ENCODE results near the gene DLG2. TPM values are rescaled to one million over a fixed set of nuclear protein-coding genes. Genes with fewer than 3 reads are reported as not detected.
A peak's percentile ranks its signal among the peaks of the same experiment; 100 is the strongest.

The DLG2 gene
- total and polyA plus RNA-seq, 12 donors = 1.0 to 14.8 (median 7.4) TPM

GRCh38 chr11:83847467-83848034 lies 1779.6 kb downstream of the DLG2 start:
- no peak for ATAC-seq

DNA sequence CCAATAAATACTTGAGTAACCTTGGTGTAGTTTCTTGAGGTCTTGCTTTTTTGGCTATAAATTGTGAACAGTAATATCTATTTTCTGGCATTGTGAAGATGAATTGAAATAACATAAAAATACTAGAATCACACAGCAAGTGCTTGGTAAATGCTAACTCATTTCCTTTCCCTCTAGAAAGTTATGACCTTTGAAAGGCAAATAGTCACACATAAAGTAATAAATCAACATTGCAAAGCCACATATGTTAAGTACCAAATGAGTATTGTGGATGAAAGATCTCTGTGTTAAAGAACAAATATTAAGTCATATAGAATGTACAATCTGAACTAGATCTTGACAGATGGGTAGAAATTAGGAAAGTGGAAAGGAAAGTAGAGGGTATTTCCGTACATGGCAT lies 1781.3 kb downstream of the DLG2 start:
- ATAC-seq = no peak
- H3K9me3 ChIP-seq = no peaks in the 10 kb centered on the region
- no peak for DNase-seq
- intact Hi-C loops (cut with DNase I) = loop anchor here in 1 of 10 donors (10.0 kb wide), 1 partner anchor 679 kb away; no protein-coding TSS in a partner anchor
- H3K27ac ChIP-seq = no peak overlapping the region
- no peaks in the 10 kb centered on the region for H3K36me3 ChIP-seq
- H3K4me3 ChIP-seq = no peak overlapping the region
- H3K27me3 ChIP-seq = no peaks in the 10 kb centered on the region
- 90 to 93% methylated on average over 1 of the region's 1 CpG for WGBS, 2 donors
- no peak for TF ChIP-seq CTCF (IDR thresholded peaks at IDR 0.05)
- H3K4me1 ChIP-seq = no peaks in the 10 kb centered on the region

More at GRCh38 chr11:83847467-83848034, 1779.6 kb downstream of the DLG2 start:
- Histone ChIP-seq H3K36me3 (no peaks in the 10 kb centered on the region), H3K9me3 (no peaks in the 10 kb centered on the region), H3K4me3 (no peak overlapping the region), H3K27me3 (no peaks in the 10 kb centered on the region), H3K27ac (no peak overlapping the region), H3K4me1 (no peaks in the 10 kb centered on the region)
- no peak for TF ChIP-seq CTCF (IDR thresholded peaks at IDR 0.05)
- no peak for DNase-seq
- intact Hi-C loops (cut with DNase I) = loop anchor here in 1 of 10 donors (10.0 kb wide), 1 partner anchor 677 kb away; no protein-coding TSS in a partner anchor
- WGBS, 2 donors = 90 to 91% methylated on average over 6 of the region's 6 CpGs

DNA sequence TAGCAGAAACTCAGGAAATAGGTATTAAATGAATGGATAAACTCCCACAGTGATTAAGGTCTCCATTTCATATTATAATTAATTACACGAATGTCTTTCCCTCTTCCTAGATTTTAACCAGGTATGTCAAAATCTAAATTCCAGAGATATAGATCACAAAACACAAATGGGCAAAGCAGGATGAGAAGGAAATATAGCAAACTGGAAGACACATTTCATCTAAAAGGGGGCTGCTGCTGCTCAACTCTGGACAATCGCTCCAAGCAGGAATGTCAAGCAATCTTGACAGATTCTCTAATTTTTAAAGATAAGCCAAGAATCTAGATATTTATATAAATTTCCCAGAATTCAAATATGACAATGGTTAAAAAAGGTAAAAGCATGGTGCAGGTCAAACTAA lies 1786.8 kb downstream of the DLG2 start:
- no peak for ATAC-seq
- intact Hi-C loops (cut with DNase I) = loop anchor here in 1 of 10 donors (10.0 kb wide), 1 partner anchor 684 kb away; no protein-coding TSS in a partner anchor
- Histone ChIP-seq H3K4me1 (peaks cover 0 to 4% (median 0%) of the 10 kb centered on the region in 9 donors), H3K27me3 (peaks cover 0 to 3% (median 0%) of the 10 kb centered on the region in 7 donors), H3K4me3 (no peak overlapping the region), H3K27ac (no peak overlapping the region), H3K36me3 (no peaks in the 10 kb centered on the region), H3K9me3 (no peaks in the 10 kb centered on the region)
- 90 to 92% methylated on average over 2 of the region's 2 CpGs for WGBS, 2 donors
- no peak for TF ChIP-seq CTCF (IDR thresholded peaks at IDR 0.05)
- no peak for DNase-seq

GRCh38 chr11:83836883-83837654 lies 1790.1 kb downstream of the DLG2 start:
- TF ChIP-seq CTCF (IDR thresholded peaks at IDR 0.05) = peak; percentile 38 to 71 (median 63)
- H3K9me3 ChIP-seq = no peaks in the 10 kb centered on the region
- peaks cover 0 to 4% (median 0%) of the 10 kb centered on the region in 9 donors for H3K4me1 ChIP-seq
- H3K27me3 ChIP-seq = peaks cover 0 to 3% (median 0%) of the 10 kb centered on the region in 7 donors
- intact Hi-C loops (cut with DNase I) = loop anchor here in 8 of 10 donors (5.0 to 10.0 kb wide), 4 partner anchors 418 to 688 kb away; no protein-coding TSS in a partner anchor
- no peaks in the 10 kb centered on the region for H3K36me3 ChIP-seq
- ATAC-seq (peak in 7 of 8 donors; percentile 68 to 85 (median 82)), DNase-seq (peak in 1 of 2 donors; percentile 13)
- no peak overlapping the region for H3K4me3 ChIP-seq
- H3K27ac ChIP-seq = no peak overlapping the region
- 55 to 56% methylated on average over 10 of the region's 10 CpGs for WGBS, 2 donors

All from heart right ventricle (tissue), 16 donors.